Epithelial cell of esophagus (primary cell): ENCODE results near the gene C11orf86.

Source experiments
- DNase-seq: peaks from one replicate; pipeline ENCODE4 v3.0.0; 2010; ENCODE audit warnings: low read depth
- H3K4me3 ChIP-seq: 2 replicates; pipeline ENCODE4 v1.5.1; 2011; ENCODE audit warnings: mild to moderate bottlenecking, low read length, control low read depth
- CTCF ChIP-seq: IDR thresholded peaks from 2 replicates; pipeline ENCODE4 v1.5.1; 2011; ENCODE audit warnings: low read depth, mild to moderate bottlenecking, low read length, control low read depth, inconsistent platforms; ENCODE audit not compliant: insufficient read depth; ENCODE audit errors: missing control alignments

The C11orf86 gene

DNA sequence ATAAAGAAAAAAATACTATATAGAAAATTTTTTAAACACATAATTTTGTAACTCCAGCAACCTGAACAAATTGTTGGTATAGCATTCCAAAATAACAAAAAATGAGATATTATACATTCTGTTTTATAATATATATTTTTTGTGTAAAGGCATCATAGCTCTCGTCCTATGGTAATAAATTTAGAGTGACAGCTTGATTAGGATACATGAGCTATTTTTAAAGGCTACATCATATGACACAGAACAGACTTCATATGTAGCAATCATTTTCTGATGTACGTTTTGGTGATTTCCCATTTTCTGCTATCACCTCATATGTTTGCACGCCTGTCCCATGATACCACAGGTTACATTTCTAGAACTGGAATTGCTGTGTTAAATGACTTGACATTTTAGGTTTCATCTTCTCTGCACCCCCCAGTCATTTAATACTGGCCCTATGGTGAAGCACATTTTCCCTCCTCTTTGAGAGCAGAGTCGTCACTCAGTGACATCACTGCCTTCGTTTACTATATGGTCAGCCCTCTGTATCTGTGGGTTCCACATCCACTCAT is 36.4 kb upstream of the C11orf86 start:
- no peak overlapping the region for H3K4me3 ChIP-seq
- TF ChIP-seq CTCF: no peak

DNA sequence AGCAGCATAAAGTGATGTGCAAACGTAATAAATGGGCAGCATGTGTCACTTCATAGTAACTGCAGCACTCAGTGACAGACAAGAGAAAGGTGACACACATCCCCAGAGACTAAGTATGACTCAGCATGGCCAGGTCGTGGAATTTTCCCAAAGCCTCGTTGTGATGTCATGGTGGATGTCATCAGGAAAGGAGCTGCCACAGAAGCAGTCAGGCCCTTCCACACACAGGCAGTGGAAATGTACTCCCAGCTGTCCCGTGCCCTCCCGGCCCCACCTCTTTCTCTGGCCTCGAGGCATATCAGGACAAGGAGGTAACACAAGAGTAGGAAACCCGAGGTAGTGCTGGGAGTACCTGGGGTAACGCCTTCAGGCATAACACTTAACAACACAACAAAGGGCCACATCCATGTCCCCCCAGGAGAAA is 25.0 kb upstream of the C11orf86 start:
- DNase-seq: peak; percentile 81
- TF ChIP-seq CTCF: no peak
- no peak overlapping the region for H3K4me3 ChIP-seq

More for the DNA sequence above, 36.4 kb upstream of the C11orf86 start:
- DNase-seq: no peak

DNA sequence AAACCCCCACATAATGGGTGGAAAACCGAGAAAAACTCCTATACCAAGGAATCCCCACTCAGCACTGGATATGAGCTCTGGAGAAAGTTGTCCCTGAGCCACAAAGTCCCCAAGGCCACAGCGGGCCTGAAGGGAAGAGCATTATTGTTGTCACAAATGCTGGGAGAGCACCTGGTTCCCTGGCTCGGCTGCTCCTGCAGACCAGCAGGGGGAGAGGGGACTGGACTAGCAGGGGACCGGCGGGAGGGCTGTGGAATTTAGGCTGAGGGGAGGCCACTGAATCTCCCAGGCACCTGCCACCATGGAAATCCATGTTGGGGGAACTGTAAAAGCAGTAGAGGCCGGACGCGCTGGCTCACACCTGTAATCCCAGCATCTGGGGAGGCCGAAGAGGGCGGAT is 24.0 kb upstream of the C11orf86 start:
- DNase-seq: no peak
- no peak for TF ChIP-seq CTCF
- H3K4me3 ChIP-seq: no peak overlapping the region

- H3K4me3 ChIP-seq: no peak overlapping the region
- no peak for TF ChIP-seq CTCF
- no peak for DNase-seq
Observed at GRCh38 chr11:66951927-66952337, 23.2 kb upstream of the C11orf86 start.

DNA sequence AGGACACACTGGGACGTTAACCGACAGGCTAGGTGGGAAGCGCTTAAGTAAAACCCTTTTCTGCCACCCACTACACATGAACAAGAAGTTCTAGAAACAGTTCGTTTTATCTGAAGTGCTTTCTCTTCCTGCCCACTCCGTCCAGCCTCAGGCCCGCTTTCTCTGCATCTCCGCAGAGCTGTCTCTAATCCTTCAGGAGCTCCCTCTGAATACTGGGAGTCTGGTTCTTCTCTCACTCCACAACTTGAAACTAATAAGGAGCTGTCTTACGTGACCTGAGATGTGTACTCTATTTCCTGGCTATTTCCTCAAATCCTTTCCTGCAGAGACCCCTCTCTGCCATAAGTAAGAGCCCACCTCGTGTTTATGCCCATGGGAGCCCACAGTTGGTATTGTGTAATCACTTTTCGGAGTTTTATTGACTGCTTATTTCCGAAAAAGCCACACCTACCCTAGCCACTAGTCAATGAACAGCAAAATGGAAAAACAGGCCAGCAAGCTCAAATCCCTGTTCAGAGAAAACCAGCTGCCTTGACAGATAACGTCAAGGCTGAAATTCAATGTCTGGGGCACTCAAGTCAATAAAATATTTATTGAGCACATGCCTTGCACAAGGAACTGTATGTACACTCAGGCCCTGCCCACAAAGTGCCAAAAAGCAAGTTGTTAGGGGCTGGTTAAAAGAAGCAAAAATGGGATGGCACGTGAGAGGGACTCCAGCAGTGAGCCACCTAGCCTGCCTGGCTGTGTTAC is 21.8 kb upstream of the C11orf86 start:
- DNase-seq: no peak
- no peak overlapping the region for H3K4me3 ChIP-seq
- TF ChIP-seq CTCF: no peak

DNA sequence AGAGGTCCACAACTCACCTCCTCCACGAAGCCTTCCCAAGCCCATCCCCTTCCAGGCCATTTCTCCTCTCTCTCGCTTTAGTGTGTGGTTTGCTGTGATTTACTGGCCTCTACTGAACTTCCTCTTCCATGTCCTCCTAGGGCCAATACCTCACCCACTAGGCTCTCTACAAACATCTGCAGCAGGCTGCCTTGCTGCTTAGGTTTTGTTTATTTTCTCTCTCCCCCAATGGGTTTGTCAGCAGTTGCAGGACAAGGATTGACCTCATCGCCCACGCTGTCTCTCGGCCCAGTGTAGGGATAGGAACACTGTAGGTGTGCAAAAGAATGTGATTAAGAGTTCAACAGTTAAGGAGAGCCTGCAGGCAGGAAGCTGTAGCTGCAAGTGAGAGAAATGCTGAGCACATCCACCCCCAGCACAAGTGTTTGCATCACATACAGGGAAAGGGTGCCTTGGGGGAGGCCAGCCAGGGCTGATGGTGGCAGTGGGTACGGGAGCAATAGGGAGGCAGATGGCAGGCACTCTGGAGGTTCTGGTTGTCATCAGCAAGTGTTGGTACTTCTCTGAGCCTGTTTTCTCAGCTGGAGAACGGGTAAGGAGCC is 18.3 kb upstream of the C11orf86 start:
- H3K4me3 ChIP-seq: no peak overlapping the region
- peak; percentile 40 for TF ChIP-seq CTCF
- DNase-seq: peak; percentile 78

- DNase-seq: no peak
- peak overlapping the region; percentile 57 for H3K4me3 ChIP-seq
- TF ChIP-seq CTCF: no peak
Observed at GRCh38 chr11:66957971-66958231, 17.2 kb upstream of the C11orf86 start.
